Hematopoietic multipotent progenitor cell treated with erythropoietin and hydrocortisone succinate and interleukin-3 and kit ligand, for 6 days (in vitro differentiated cells): Measurements from ENCODE around the gene HOXC13.

Source experiments
- DNase-seq: peaks from one replicate; pipeline ENCODE4 v3.0.0-alpha.2; 2015

The HOXC13 gene

GRCh38 chr12:53982648-53983567 is 44.3 kb downstream of the HOXC13 start:
- no peak for DNase-seq

- DNase-seq, result no peak
Observed at GRCh38 chr12:53983568-53983949, 44.9 kb downstream of the HOXC13 start.

- DNase-seq, result no peak
Observed at GRCh38 chr12:53983950-53984572, 45.4 kb downstream of the HOXC13 start.

GRCh38 chr12:53984901-53985691 is 46.5 kb downstream of the HOXC13 start, which contains the start of gene HOXC10:
Gene HOXC10, plus strand, starts transcription at chr12:53985146. Its CDS starts 114 bp downstream, at chr12:53985260.
- peak; percentile 88 for DNase-seq

- no peak for DNase-seq
Observed at GRCh38 chr12:53985692-53985993, 47.0 kb downstream of the HOXC13 start.

- no peak for DNase-seq
Observed at GRCh38 chr12:53985994-53986685, 47.5 kb downstream of the HOXC13 start.

GRCh38 chr12:53986686-53987483 is 48.3 kb downstream of the HOXC13 start:
- no peak for DNase-seq

- no peak for DNase-seq
Observed at GRCh38 chr12:53987787-53988230, 49.2 kb downstream of the HOXC13 start.

- DNase-seq, result no peak
Observed at GRCh38 chr12:53988541-53989226, 50.1 kb downstream of the HOXC13 start.

- peak; percentile 75 for DNase-seq
Observed at GRCh38 chr12:53989227-53990113, 50.8 kb downstream of the HOXC13 start.

GRCh38 chr12:53990311-53991076 is 51.9 kb downstream of the HOXC13 start:
- DNase-seq, result no peak

- DNase-seq, result no peak
Observed at GRCh38 chr12:53991077-53991460, 52.4 kb downstream of the HOXC13 start.

GRCh38 chr12:53992377-53992889 is 53.8 kb downstream of the HOXC13 start:
- no peak for DNase-seq

GRCh38 chr12:53993162-53994008 is 54.8 kb downstream of the HOXC13 start:
- no peak for DNase-seq

GRCh38 chr12:53994009-53994263 is 55.3 kb downstream of the HOXC13 start:
- no peak for DNase-seq

- no peak for DNase-seq
Observed at GRCh38 chr12:53994264-53995001, 55.8 kb downstream of the HOXC13 start.

- DNase-seq, result no peak
Observed at GRCh38 chr12:53995002-53995377, 56.4 kb downstream of the HOXC13 start.
